Stomach (tissue), 9 donors: Measurements from ENCODE around the gene KLK8. TPM values are rescaled to one million over a fixed set of nuclear protein-coding genes. Genes with fewer than 3 reads are reported as not detected.

Experiments
- DNase-seq, 2 donors: peaks; one replicate each; pipeline versions ENCODE4 v3.0.0 to v3.0.0-alpha.2; 2013 to 2019
- H3K27ac ChIP-seq, 5 donors: fragments of 200-600 bp in 4 of 5; sonication (generic) in 4 of 5; one replicate each; pipeline ENCODE4 v1.5.1; 2013 to 2019; ENCODE audit warnings: mild to moderate bottlenecking in 1 of 5, moderate library complexity in 1 of 5
- H3K27me3 ChIP-seq, 3 donors: fragments of 200-600 bp; sonication (generic); one replicate each; pipeline ENCODE4 v1.5.1; 2017 to 2019; ENCODE audit warnings: mixed run types in 1 of 3
- H3K36me3 ChIP-seq, 4 donors: fragments of 200-600 bp; sonication (generic); 1 replicate in 3 of 4; 2 replicates in 1 of 4; pipeline ENCODE4 v1.5.1; 2016 to 2019
- H3K4me1 ChIP-seq, 4 donors: fragments of 200-600 bp; sonication (generic); one replicate each; pipeline ENCODE4 v1.5.1; 2016 to 2019
- H3K4me3 ChIP-seq, 4 donors: fragments of 200-600 bp; sonication (generic) in 3 of 4; one replicate each; pipeline ENCODE4 v1.5.1; 2016 to 2019; ENCODE audit warnings: mild to moderate bottlenecking in 1 of 4
- H3K9me3 ChIP-seq, 4 donors: fragments of 200-600 bp; sonication (generic); one replicate each; pipeline ENCODE4 v1.5.1; 2016 to 2019
- EP300 ChIP-seq: sonication (generic); formaldehyde crosslinking; IDR thresholded peaks from one replicate; pipeline ENCODE4 v1.6.1; 2017; ENCODE audit warnings: antibody characterized with exemption
- POLR2A ChIP-seq, 4 donors: fragments of 450-650 bp; IDR thresholded peaks; one replicate each; pipeline ENCODE4 v1.6.1; 2016; ENCODE audit warnings: antibody characterized with exemption in 4 of 4, control low read depth in 2 of 4, mild to moderate bottlenecking in 1 of 4, moderate library complexity in 1 of 4
- POLR2AphosphoS5 ChIP-seq, 3 donors: sonication (generic); formaldehyde crosslinking; IDR thresholded peaks; one replicate each; pipeline ENCODE4 v1.6.1; 2016; ENCODE audit warnings: antibody characterized with exemption in 3 of 3
- WGBS, 5 donors: extraction: QIAGEN DNeasy Blood & Tissue Kit in 3 of 5; methylation state at CpG; one replicate each; pipeline versions ENCODE4 v1.1.5 to v1.1.7; 2013 to 2018; 5-methylcytosine and 5-hydroxymethylcytosine counted together
- intact Hi-C: fragments of 100-400 bp; cut with DNase I; formaldehyde crosslinking; loops from one replicate; pipeline ENCODE4 v1.15.1; 2023; ENCODE audit warnings: low total_unique reads
- polyA plus RNA-seq, 3 donors: library from polyadenylated mRNA; stranded (reverse); fragments of 200-250 nt; gene quantifications; one replicate each; pipeline ENCODE4 v1.2.3, GENCODE V29; 2013
- total RNA-seq, 5 donors: library from RNA; depleted of rRNA; stranded (reverse); fragments of >200 nt; gene quantifications; one replicate each; pipeline versions ENCODE4 v1.1.0 to v1.2.3, GENCODE V29; 2014 to 2016
- TF ChIP-seq, protein P1 (sequence below), 7 experiments: fragments of 450-650 bp in 4 of 7; fragments of 200-600 bp in 3 of 7; sonication (generic) in 3 of 7; IDR thresholded peaks; one replicate each; pipeline ENCODE4 v1.5.1; 2016 to 2019; ENCODE audit warnings: antibody characterized with exemption in 7 of 7, control low read depth in 2 of 7, mild to moderate bottlenecking in 1 of 7
- donor health status: healthy with polysubstance abuse.
- donor health status: Bipolar disorder and iron deficiency.
- donor health status: healthy.

KLK8 gene
- total and polyA plus RNA-seq, 8 donors, result 116 TPM; not detected in 7

DNA sequence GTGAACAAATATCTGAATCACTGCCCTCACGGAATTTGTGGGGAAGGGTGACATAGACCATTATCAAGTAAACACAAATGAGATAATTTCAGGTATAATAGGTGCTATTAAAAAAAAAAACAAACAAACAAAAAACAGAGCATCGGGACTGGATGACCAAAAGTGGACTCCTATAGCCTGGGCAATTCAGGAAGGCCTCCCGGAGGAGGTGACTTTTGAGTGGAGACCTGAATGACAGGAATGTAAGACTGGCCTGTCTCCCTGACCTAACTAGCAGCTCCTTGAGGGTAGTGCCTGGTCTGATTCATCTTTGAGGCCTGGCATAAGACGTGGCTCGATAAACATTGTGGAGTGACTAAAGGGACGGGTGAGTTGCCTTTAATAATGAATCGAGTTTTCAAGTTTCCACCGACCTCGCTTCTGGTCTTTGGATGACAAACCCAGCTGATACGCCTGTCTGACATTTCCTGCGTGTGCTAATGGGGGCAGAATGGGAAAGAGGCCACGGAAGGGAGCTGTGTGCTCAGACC lies 11.3 kb upstream of the KLK8 start:
- H3K27ac ChIP-seq, result no peak overlapping the region
- TF ChIP-seq EP300, result no peak
- TF ChIP-seq, protein P1, sequence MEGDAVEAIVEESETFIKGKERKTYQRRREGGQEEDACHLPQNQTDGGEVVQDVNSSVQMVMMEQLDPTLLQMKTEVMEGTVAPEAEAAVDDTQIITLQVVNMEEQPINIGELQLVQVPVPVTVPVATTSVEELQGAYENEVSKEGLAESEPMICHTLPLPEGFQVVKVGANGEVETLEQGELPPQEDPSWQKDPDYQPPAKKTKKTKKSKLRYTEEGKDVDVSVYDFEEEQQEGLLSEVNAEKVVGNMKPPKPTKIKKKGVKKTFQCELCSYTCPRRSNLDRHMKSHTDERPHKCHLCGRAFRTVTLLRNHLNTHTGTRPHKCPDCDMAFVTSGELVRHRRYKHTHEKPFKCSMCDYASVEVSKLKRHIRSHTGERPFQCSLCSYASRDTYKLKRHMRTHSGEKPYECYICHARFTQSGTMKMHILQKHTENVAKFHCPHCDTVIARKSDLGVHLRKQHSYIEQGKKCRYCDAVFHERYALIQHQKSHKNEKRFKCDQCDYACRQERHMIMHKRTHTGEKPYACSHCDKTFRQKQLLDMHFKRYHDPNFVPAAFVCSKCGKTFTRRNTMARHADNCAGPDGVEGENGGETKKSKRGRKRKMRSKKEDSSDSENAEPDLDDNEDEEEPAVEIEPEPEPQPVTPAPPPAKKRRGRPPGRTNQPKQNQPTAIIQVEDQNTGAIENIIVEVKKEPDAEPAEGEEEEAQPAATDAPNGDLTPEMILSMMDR (IDR thresholded peaks at IDR 0.05), result no peak
- no peak for TF ChIP-seq POLR2A (IDR thresholded peaks at IDR 0.05)
- TF ChIP-seq POLR2AphosphoS5 (IDR thresholded peaks at IDR 0.05), result no peak
- WGBS, 5 donors, result 62 to 71% (median 68%) methylated on average over 12 of the region's 12 CpGs
- peaks cover 8 to 89% (median 34%) of the 10 kb centered on the region in 3 donors for H3K27me3 ChIP-seq
- H3K4me3 ChIP-seq, result no peak overlapping the region
- no peaks in the 10 kb centered on the region for H3K9me3 ChIP-seq
- H3K4me1 ChIP-seq, result peaks cover 10 to 13% (median 11%) of the 10 kb centered on the region in 4 donors
- H3K36me3 ChIP-seq, result no peaks in the 10 kb centered on the region
- no peak for DNase-seq
- intact Hi-C loops, result no loop called here

GRCh38 chr19:51010066-51010795 lies 8.8 kb upstream of the KLK8 start:
- intact Hi-C loops, result no loop called here
- DNase-seq, result no peak
- TF ChIP-seq POLR2AphosphoS5 (IDR thresholded peaks at IDR 0.05) (no peak), EP300 (no peak), POLR2A (IDR thresholded peaks at IDR 0.05) (no peak)
- TF ChIP-seq, protein P1 (IDR thresholded peaks at IDR 0.05), result no peak
- 64 to 75% (median 69%) methylated on average over 4 of the region's 4 CpGs for WGBS, 5 donors
- H3K4me1 ChIP-seq, result no peaks in the 10 kb centered on the region
- H3K9me3 ChIP-seq, result no peaks in the 10 kb centered on the region
- H3K36me3 ChIP-seq, result no peaks in the 10 kb centered on the region
- H3K27me3 ChIP-seq, result peaks cover 3 to 85% (median 22%) of the 10 kb centered on the region in 3 donors
- H3K27ac ChIP-seq, result no peak overlapping the region
- H3K4me3 ChIP-seq, result no peak overlapping the region

GRCh38 chr19:51009061-51009891 lies 7.9 kb upstream of the KLK8 start:
- WGBS, 5 donors, result 64 to 74% (median 68%) methylated on average over 18 to 19 of the region's 19 CpGs
- TF ChIP-seq POLR2A (IDR thresholded peaks at IDR 0.05) (no peak), POLR2AphosphoS5 (IDR thresholded peaks at IDR 0.05) (no peak), EP300 (no peak)
- TF ChIP-seq, protein P1 (IDR thresholded peaks at IDR 0.05), result no peak
- no peak overlapping the region for H3K4me3 ChIP-seq
- H3K36me3 ChIP-seq, result no peaks in the 10 kb centered on the region
- H3K27ac ChIP-seq, result no peak overlapping the region
- no peaks in the 10 kb centered on the region for H3K4me1 ChIP-seq
- no peaks in the 10 kb centered on the region for H3K9me3 ChIP-seq
- no peak for DNase-seq
- intact Hi-C loops, result no loop called here
- peaks cover 3 to 75% (median 20%) of the 10 kb centered on the region in 3 donors for H3K27me3 ChIP-seq

GRCh38 chr19:51007488-51007887 lies 6.1 kb upstream of the KLK8 start:
- H3K4me1 ChIP-seq, result peaks cover 0 to 4% (median 0%) of the 10 kb centered on the region in 4 donors
- intact Hi-C loops, result no loop called here
- H3K36me3 ChIP-seq, result no peaks in the 10 kb centered on the region
- 79 to 87% (median 84%) methylated on average over 3 of the region's 3 CpGs for WGBS, 5 donors
- H3K27ac ChIP-seq, result no peak overlapping the region
- TF ChIP-seq POLR2A (IDR thresholded peaks at IDR 0.05), result no peak
- TF ChIP-seq EP300, result no peak
- TF ChIP-seq, protein P1 (IDR thresholded peaks at IDR 0.05), result no peak
- TF ChIP-seq POLR2AphosphoS5 (IDR thresholded peaks at IDR 0.05), result no peak
- H3K27me3 ChIP-seq, result peaks cover 3 to 73% (median 27%) of the 10 kb centered on the region in 3 donors
- H3K4me3 ChIP-seq, result no peak overlapping the region
- no peak for DNase-seq
- H3K9me3 ChIP-seq, result peaks cover 0 to 3% (median 0%) of the 10 kb centered on the region in 4 donors
